Posterior cingulate gyrus (tissue), 11 donors: ENCODE data around the gene MAGEB5.
"Not testable (repeated sequence)": the region's sequence is repeated elsewhere in the genome, so short reads cannot be mapped to it uniquely, and the experiment has no call there.

Source experiments
- DNase-seq, 10 donors: peaks; one replicate each; pipeline versions ENCODE4 v3.0.0 to v3.0.0-alpha.2; 2020 to 2021; ENCODE audit warnings: mixed read lengths in 3 of 10
- intact Hi-C: fragments of 100-400 bp; cut with DNase I; formaldehyde crosslinking; loops from one replicate; pipeline ENCODE4 v1.15.1; 2023

Gene MAGEB5

GRCh38 chrX:26215869-26216268 lies at the start of gene MAGEB5:
MAGEB5 (plus strand) TSS chrX:26216169; CDS start chrX:26217302, 1,133 bp downstream.
- intact Hi-C loops: no loop called here
- DNase-seq: no peak

- peak in 2 of 10 donors; percentile 63 to 75 for DNase-seq
- intact Hi-C loops: no loop called here
These were observed 23.8 kb upstream of the MAGEB5 start, which contains the start of gene MAGEB6 for GRCh38 chrX:26192204-26192603. MAGEB6 (plus strand) TSS chrX:26192440; CDS start chrX:26193847, 1,407 bp downstream.

GRCh38 chrX:26203561-26203960 lies 12.4 kb upstream of the MAGEB5 start:
- intact Hi-C loops: no loop called here
- DNase-seq: no peak

GRCh38 chrX:26204717-26205116 lies 11.3 kb upstream of the MAGEB5 start:
- intact Hi-C loops: not testable (repeated sequence)
- DNase-seq: peak in 2 of 10 donors; percentile 59 to 80

GRCh38 chrX:26208012-26208411 lies 8.0 kb upstream of the MAGEB5 start:
- intact Hi-C loops: no loop called here
- no peak for DNase-seq

- no peak for DNase-seq
- intact Hi-C loops: no loop called here
These were observed 3.4 kb downstream of the MAGEB5 start for GRCh38 chrX:26219351-26219750.

GRCh38 chrX:26234177-26234576 lies 18.2 kb downstream of the MAGEB5 start:
- intact Hi-C loops: no loop called here
- no peak for DNase-seq

- intact Hi-C loops: no loop called here
- DNase-seq: no peak
These were observed 37.6 kb downstream of the MAGEB5 start for GRCh38 chrX:26253526-26253925.

- intact Hi-C loops: no loop called here
- peak in 1 of 10 donors; percentile 35 for DNase-seq
These were observed 38.5 kb downstream of the MAGEB5 start for GRCh38 chrX:26254436-26254835.

GRCh38 chrX:26262121-26262523 lies 46.2 kb downstream of the MAGEB5 start:
- intact Hi-C loops: no loop called here
- no peak for DNase-seq
